Loucy (cell line): ENCODE measurements around the gene HPSE2.

Source experiments
- H2AFZ ChIP-seq: fragments of 200-600 bp; sonication (generic); 2 replicates; pipeline ENCODE4 v1.6.0; 2016; ENCODE audit warnings: antibody characterized with exemption, mild to moderate bottlenecking, low read length, moderate library complexity
- H3F3A ChIP-seq: fragments of 200-600 bp; 2 replicates; pipeline ENCODE4 v1.6.0; 2016; ENCODE audit warnings: antibody characterized with exemption, low read depth, mild to moderate bottlenecking
- H3K27me3 ChIP-seq: fragments of 200-600 bp; sonication (generic); 2 replicates; pipeline ENCODE4 v1.6.1; 2014; ENCODE audit warnings: low read length, mild to moderate bottlenecking; ENCODE audit not compliant: insufficient read depth, poor library complexity, severe bottlenecking
- H3K36me3 ChIP-seq: fragments of 200-600 bp; sonication (generic); 2 replicates; pipeline ENCODE4 v1.6.1; 2016; ENCODE audit warnings: low read length; ENCODE audit not compliant: insufficient read depth
- H3K4me1 ChIP-seq: fragments of 200-600 bp; sonication (generic); 2 replicates; pipeline ENCODE4 v1.5.1; 2014; ENCODE audit warnings: low read length, mild to moderate bottlenecking; ENCODE audit not compliant: insufficient read depth, poor library complexity, severe bottlenecking
- H3K4me2 ChIP-seq: fragments of 200-600 bp; sonication (generic); 2 replicates; pipeline ENCODE4 v1.6.0; 2014; ENCODE audit warnings: antibody characterized with exemption, low read length, low read depth, mild to moderate bottlenecking; ENCODE audit not compliant: poor library complexity, severe bottlenecking
- H3K4me3 ChIP-seq: fragments of 200-600 bp; sonication (generic); 2 replicates; pipeline ENCODE4 v1.5.1; 2014; ENCODE audit warnings: low read length, mild to moderate bottlenecking, mixed read lengths; ENCODE audit not compliant: poor library complexity, severe bottlenecking
- H3K79me2 ChIP-seq: fragments of 200-600 bp; sonication (generic); 2 replicates; pipeline ENCODE4 v1.6.1; 2014; ENCODE audit warnings: low read length; ENCODE audit not compliant: insufficient read depth
- H3K9ac ChIP-seq: fragments of 200-600 bp; sonication (generic); 2 replicates; pipeline ENCODE4 v1.6.0; 2014; ENCODE audit warnings: mild to moderate bottlenecking, low read depth, low read length, moderate library complexity; ENCODE audit not compliant: poor library complexity, severe bottlenecking
- H3K9me2 ChIP-seq: fragments of 200-600 bp; sonication (generic); replicated peaks from 2 replicates; pipeline ENCODE4 v1.6.1; 2016; ENCODE audit warnings: low read depth, low read length, mixed read lengths
- H3K9me3 ChIP-seq: fragments of 200-600 bp; sonication (generic); 2 replicates; pipeline ENCODE4 v1.6.1; 2014; ENCODE audit warnings: mild to moderate bottlenecking, antibody characterized with exemption, low read length, low read depth; ENCODE audit not compliant: insufficient read depth
- H4K20me1 ChIP-seq: fragments of 200-600 bp; sonication (generic); 2 replicates; pipeline ENCODE4 v1.6.0; 2014; ENCODE audit warnings: antibody characterized with exemption, low read length, mild to moderate bottlenecking; ENCODE audit not compliant: insufficient read depth, poor library complexity, severe bottlenecking
- CTCF ChIP-seq: fragments of 200-600 bp; sonication (generic); conservative IDR thresholded peaks from 2 replicates; pipeline ENCODE4 v1.5.1; 2014; ENCODE audit warnings: mild to moderate bottlenecking, antibody characterized with exemption, low read length
- EZH2phosphoT487 ChIP-seq: fragments of 200-600 bp; IDR thresholded peaks from 2 replicates; pipeline ENCODE4 v1.6.1; 2018; ENCODE audit warnings: antibody characterized with exemption, mild to moderate bottlenecking, moderate library complexity, borderline replicate concordance

HPSE2 gene

GRCh38 chr10:98917828-98918227, 317.8 kb downstream of the HPSE2 start:
- Histone ChIP-seq H3F3A (no peaks in the 10 kb centered on the region), H3K36me3 (no peaks in the 10 kb centered on the region), H3K4me1 (no peaks in the 10 kb centered on the region), H3K9ac (no peak overlapping the region), H3K9me3 (no peaks in the 10 kb centered on the region), H3K9me2 (no peaks in the 10 kb centered on the region), H4K20me1 (no peaks in the 10 kb centered on the region), H3K4me3 (no peak overlapping the region), H3K4me2 (no peak overlapping the region), H2AFZ (no peak overlapping the region), H3K79me2 (no peaks in the 10 kb centered on the region), H3K27me3 (no peaks in the 10 kb centered on the region)
- TF ChIP-seq EZH2phosphoT487 (no peak), CTCF (no peak)

GRCh38 chr10:98916526-98917125, 319.0 kb downstream of the HPSE2 start:
- Histone ChIP-seq H3K27me3 (no peaks in the 10 kb centered on the region), H4K20me1 (no peaks in the 10 kb centered on the region), H3K36me3 (no peaks in the 10 kb centered on the region), H3K4me2 (no peak overlapping the region), H3K9ac (no peak overlapping the region), H3F3A (no peaks in the 10 kb centered on the region), H3K79me2 (no peaks in the 10 kb centered on the region), H3K4me3 (no peak overlapping the region), H3K9me3 (no peaks in the 10 kb centered on the region), H3K9me2 (no peaks in the 10 kb centered on the region), H2AFZ (no peak overlapping the region), H3K4me1 (no peaks in the 10 kb centered on the region)
- no peak for TF ChIP-seq CTCF
- no peak for TF ChIP-seq EZH2phosphoT487

DNA sequence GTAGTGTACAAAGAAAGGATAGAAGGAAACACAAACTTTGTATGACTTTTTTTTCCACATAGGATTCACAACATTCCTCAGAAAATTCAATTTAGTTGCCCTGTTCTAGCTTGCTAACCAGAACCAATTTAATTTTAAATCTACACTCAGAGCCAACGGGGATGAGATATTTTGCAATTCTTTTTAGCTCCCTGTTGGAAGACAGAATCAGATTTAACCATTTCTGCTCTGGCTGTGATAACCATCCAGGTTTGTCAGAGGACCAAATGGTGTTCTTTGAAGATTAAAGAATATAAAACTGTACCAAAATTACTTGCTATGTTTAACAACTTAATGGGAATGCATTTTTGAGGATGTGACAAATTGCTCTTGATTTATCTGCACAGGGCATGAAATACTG, 319.7 kb downstream of the HPSE2 start:
- no peaks in the 10 kb centered on the region for H3K79me2 ChIP-seq
- H3K4me1 ChIP-seq = no peaks in the 10 kb centered on the region
- no peaks in the 10 kb centered on the region for H3F3A ChIP-seq
- H3K9me2 ChIP-seq = no peaks in the 10 kb centered on the region
- H3K4me2 ChIP-seq = no peak overlapping the region
- no peak overlapping the region for H3K9ac ChIP-seq
- no peaks in the 10 kb centered on the region for H3K9me3 ChIP-seq
- no peaks in the 10 kb centered on the region for H3K36me3 ChIP-seq
- no peak overlapping the region for H2AFZ ChIP-seq
- H3K4me3 ChIP-seq = no peak overlapping the region
- TF ChIP-seq EZH2phosphoT487 = no peak
- no peaks in the 10 kb centered on the region for H3K27me3 ChIP-seq
- no peaks in the 10 kb centered on the region for H4K20me1 ChIP-seq

DNA sequence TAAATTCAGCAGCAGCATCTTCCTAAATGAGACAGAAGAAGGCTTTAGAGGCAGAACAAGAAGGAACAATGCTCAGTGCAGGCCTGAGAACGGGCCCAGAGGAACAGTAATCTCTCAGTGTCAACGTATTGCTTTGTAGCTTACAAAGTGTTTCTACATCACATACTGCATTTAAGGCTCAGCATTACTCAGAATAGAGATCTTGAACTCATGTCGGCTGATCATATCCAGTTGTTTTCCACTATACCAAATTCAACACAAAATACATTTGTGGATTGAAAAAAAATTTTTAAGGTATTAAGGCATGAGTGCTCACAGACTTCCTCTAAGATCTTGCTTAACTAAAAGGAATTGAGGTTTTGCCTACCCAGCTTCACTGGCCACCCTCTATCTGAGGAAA, 325.1 kb downstream of the HPSE2 start:
- no peaks in the 10 kb centered on the region for H3K9me2 ChIP-seq
- no peaks in the 10 kb centered on the region for H3K36me3 ChIP-seq
- H3K9ac ChIP-seq = no peak overlapping the region
- H3K4me1 ChIP-seq = no peaks in the 10 kb centered on the region
- no peaks in the 10 kb centered on the region for H3K9me3 ChIP-seq
- no peaks in the 10 kb centered on the region for H4K20me1 ChIP-seq
- no peak overlapping the region for H3K4me2 ChIP-seq
- no peak overlapping the region for H3K4me3 ChIP-seq
- no peak overlapping the region for H2AFZ ChIP-seq
- H3K27me3 ChIP-seq = no peaks in the 10 kb centered on the region
- no peaks in the 10 kb centered on the region for H3F3A ChIP-seq
- no peak for TF ChIP-seq CTCF
- TF ChIP-seq EZH2phosphoT487 = no peak
- no peaks in the 10 kb centered on the region for H3K79me2 ChIP-seq
